Stomach (tissue), 9 donors: ENCODE results near the gene MATN1. TPM values are rescaled to one million over a fixed set of nuclear protein-coding genes. Genes with fewer than 3 reads are reported as not detected.

Experiments used
- DNase-seq, 2 donors: peaks; one replicate each; pipeline versions ENCODE4 v3.0.0 to v3.0.0-alpha.2; 2013 to 2019
- H3K27ac ChIP-seq, 5 donors: fragments of 200-600 bp in 4 of 5; sonication (generic) in 4 of 5; one replicate each; pipeline ENCODE4 v1.5.1; 2013 to 2019; ENCODE audit warnings: mild to moderate bottlenecking in 1 of 5, moderate library complexity in 1 of 5
- H3K27me3 ChIP-seq, 3 donors: fragments of 200-600 bp; sonication (generic); one replicate each; pipeline ENCODE4 v1.5.1; 2017 to 2019; ENCODE audit warnings: mixed run types in 1 of 3
- H3K36me3 ChIP-seq, 4 donors: fragments of 200-600 bp; sonication (generic); 1 replicate in 3 of 4; 2 replicates in 1 of 4; pipeline ENCODE4 v1.5.1; 2016 to 2019
- H3K4me1 ChIP-seq, 4 donors: fragments of 200-600 bp; sonication (generic); one replicate each; pipeline ENCODE4 v1.5.1; 2016 to 2019
- H3K4me3 ChIP-seq, 4 donors: fragments of 200-600 bp; sonication (generic) in 3 of 4; one replicate each; pipeline ENCODE4 v1.5.1; 2016 to 2019; ENCODE audit warnings: mild to moderate bottlenecking in 1 of 4
- H3K9me3 ChIP-seq, 4 donors: fragments of 200-600 bp; sonication (generic); one replicate each; pipeline ENCODE4 v1.5.1; 2016 to 2019
- EP300 ChIP-seq: sonication (generic); formaldehyde crosslinking; IDR thresholded peaks from one replicate; pipeline ENCODE4 v1.6.1; 2017; ENCODE audit warnings: antibody characterized with exemption
- POLR2A ChIP-seq, 4 donors: fragments of 450-650 bp; IDR thresholded peaks; one replicate each; pipeline ENCODE4 v1.6.1; 2016; ENCODE audit warnings: antibody characterized with exemption in 4 of 4, control low read depth in 2 of 4, mild to moderate bottlenecking in 1 of 4, moderate library complexity in 1 of 4
- POLR2AphosphoS5 ChIP-seq, 3 donors: sonication (generic); formaldehyde crosslinking; IDR thresholded peaks; one replicate each; pipeline ENCODE4 v1.6.1; 2016; ENCODE audit warnings: antibody characterized with exemption in 3 of 3
- WGBS, 5 donors: extraction: QIAGEN DNeasy Blood & Tissue Kit in 3 of 5; methylation state at CpG; one replicate each; pipeline versions ENCODE4 v1.1.5 to v1.1.7; 2013 to 2018; 5-methylcytosine and 5-hydroxymethylcytosine counted together
- intact Hi-C: fragments of 100-400 bp; cut with DNase I; formaldehyde crosslinking; loops from one replicate; pipeline ENCODE4 v1.15.1; 2023; ENCODE audit warnings: low total_unique reads
- polyA plus RNA-seq, 3 donors: library from polyadenylated mRNA; stranded (reverse); fragments of 200-250 nt; gene quantifications; one replicate each; pipeline ENCODE4 v1.2.3, GENCODE V29; 2013
- total RNA-seq, 5 donors: library from RNA; depleted of rRNA; stranded (reverse); fragments of >200 nt; gene quantifications; one replicate each; pipeline versions ENCODE4 v1.1.0 to v1.2.3, GENCODE V29; 2014 to 2016
- TF ChIP-seq, protein P1 (sequence below), 7 experiments: fragments of 450-650 bp in 4 of 7; fragments of 200-600 bp in 3 of 7; sonication (generic) in 3 of 7; IDR thresholded peaks; one replicate each; pipeline ENCODE4 v1.5.1; 2016 to 2019; ENCODE audit warnings: antibody characterized with exemption in 7 of 7, control low read depth in 2 of 7, mild to moderate bottlenecking in 1 of 7
- donor health status: healthy with polysubstance abuse.
- donor health status: Bipolar disorder and iron deficiency.
- donor health status: healthy.

The MATN1 gene
- total and polyA plus RNA-seq, 8 donors = 1.7 TPM; not detected in 7

DNA sequence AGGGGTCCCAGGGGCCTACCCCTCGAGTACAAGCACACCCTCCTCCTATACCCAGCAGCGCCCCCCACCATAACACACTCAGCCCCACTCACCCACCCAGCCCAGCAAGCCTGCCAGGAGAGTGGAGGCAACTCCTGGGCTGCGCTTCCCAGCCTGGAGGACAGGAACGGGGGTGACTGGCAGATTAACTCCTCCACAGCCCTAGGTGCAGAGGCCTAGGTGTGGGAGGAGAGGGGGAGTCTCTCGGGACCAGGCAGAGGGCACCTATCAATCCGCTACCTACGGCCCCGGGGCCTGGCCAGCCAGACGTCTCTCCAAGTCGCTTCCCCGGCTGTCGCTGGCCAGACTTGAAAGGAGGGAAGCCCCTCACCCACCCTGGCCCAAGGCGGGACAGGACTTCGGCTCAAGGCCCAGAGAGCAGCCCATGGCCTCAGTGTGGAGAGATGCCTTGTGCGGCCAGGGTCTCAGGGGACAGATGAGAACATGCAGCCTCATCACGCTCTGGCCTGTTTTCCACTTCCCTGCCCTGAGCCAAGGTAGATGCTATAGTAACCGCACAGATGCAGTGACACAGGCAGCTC, 24.9 kb downstream of the MATN1 start:
- Histone ChIP-seq H3K4me3 (no peak overlapping the region), H3K36me3 (no peaks in the 10 kb centered on the region), H3K27me3 (peaks cover 0 to 16% (median 0%) of the 10 kb centered on the region in 3 donors), H3K4me1 (peaks cover 0 to 3% (median 0%) of the 10 kb centered on the region in 4 donors), H3K9me3 (no peaks in the 10 kb centered on the region), H3K27ac (no peak overlapping the region)
- intact Hi-C loops = no loop called here
- DNase-seq = peak in 1 of 2 donors; percentile 67
- 68 to 86% (median 78%) methylated on average over 6 to 17 of the region's 17 CpGs for WGBS, 5 donors
- TF ChIP-seq, protein P1, sequence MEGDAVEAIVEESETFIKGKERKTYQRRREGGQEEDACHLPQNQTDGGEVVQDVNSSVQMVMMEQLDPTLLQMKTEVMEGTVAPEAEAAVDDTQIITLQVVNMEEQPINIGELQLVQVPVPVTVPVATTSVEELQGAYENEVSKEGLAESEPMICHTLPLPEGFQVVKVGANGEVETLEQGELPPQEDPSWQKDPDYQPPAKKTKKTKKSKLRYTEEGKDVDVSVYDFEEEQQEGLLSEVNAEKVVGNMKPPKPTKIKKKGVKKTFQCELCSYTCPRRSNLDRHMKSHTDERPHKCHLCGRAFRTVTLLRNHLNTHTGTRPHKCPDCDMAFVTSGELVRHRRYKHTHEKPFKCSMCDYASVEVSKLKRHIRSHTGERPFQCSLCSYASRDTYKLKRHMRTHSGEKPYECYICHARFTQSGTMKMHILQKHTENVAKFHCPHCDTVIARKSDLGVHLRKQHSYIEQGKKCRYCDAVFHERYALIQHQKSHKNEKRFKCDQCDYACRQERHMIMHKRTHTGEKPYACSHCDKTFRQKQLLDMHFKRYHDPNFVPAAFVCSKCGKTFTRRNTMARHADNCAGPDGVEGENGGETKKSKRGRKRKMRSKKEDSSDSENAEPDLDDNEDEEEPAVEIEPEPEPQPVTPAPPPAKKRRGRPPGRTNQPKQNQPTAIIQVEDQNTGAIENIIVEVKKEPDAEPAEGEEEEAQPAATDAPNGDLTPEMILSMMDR (IDR thresholded peaks at IDR 0.05) = no peak
- TF ChIP-seq POLR2AphosphoS5 (IDR thresholded peaks at IDR 0.05) = no peak
- TF ChIP-seq POLR2A (IDR thresholded peaks at IDR 0.05) = no peak
- TF ChIP-seq EP300 = no peak

DNA sequence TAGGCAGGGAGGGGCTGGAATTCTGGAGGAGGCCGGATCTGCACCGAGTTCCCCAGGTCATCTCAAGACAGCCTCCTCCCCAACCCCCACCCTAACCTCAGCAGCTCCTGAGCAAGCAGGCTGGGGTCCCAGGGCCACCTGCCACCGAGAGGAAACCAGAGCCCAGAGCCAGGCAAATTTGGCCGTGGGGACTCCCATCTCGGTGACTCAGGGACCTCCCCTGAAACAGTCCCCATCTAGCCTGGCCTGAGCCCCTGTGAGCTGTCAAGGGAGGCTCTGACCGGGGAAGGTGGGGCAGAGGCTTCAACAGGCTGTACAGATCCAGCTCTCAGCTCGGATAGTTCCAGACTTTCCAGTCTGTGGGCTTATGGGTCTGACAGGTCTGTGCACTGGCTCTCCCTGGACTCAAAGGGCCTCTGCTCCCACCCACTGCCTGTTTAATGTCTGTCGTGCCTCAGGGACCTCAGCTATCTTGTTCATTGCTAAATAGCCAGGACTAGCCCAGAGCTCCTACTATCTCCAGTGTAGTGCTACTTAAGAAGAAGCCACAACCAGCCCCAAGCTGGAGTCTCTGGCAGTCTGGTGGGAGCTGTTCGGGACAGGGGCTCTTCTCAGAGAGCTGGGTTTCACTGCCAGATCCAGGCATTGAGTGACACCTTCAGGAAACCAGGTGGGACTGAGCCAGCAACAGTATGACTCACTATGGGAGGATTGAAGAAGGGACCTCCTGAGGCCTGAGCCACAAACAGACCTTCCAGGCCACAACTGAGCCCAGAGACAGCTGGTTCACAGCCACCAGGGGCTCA, 25.6 kb downstream of the MATN1 start:
- Histone ChIP-seq H3K27ac (no peak overlapping the region), H3K9me3 (no peaks in the 10 kb centered on the region), H3K4me3 (no peak overlapping the region), H3K4me1 (peaks cover 0 to 3% (median 0%) of the 10 kb centered on the region in 4 donors), H3K27me3 (peaks cover 0 to 22% (median 0%) of the 10 kb centered on the region in 3 donors), H3K36me3 (no peaks in the 10 kb centered on the region)
- intact Hi-C loops = no loop called here
- TF ChIP-seq EP300 (no peak), POLR2A (IDR thresholded peaks at IDR 0.05) (no peak), POLR2AphosphoS5 (IDR thresholded peaks at IDR 0.05) (no peak)
- TF ChIP-seq, protein P1 (IDR thresholded peaks at IDR 0.05) = no peak
- DNase-seq = no peak
- 49 to 63% (median 53%) methylated on average over 4 to 9 of the region's 9 CpGs for WGBS, 5 donors

DNA sequence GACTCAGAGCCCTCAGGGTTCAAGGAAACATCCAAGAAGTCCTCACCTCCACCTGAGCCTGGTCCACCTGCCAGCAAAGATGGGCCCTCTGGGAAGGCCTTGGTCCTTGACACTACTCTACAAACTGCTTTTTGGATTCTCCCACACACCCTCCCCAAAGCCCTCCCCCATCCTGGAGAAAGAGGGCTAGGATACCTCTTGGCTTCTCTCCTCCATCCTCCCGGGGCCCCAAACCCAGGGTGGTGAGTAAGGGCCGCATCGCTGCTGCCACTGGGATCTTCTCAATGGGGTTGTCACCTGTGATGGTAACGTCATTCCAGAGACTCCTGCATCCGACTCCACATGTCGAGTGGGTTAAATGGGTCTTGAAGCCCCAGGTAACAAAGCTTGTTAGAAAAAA, 26.6 kb downstream of the MATN1 start:
- TF ChIP-seq EP300 = no peak
- intact Hi-C loops = no loop called here
- H3K36me3 ChIP-seq = no peaks in the 10 kb centered on the region
- H3K4me1 ChIP-seq = peaks cover 0 to 3% (median 0%) of the 10 kb centered on the region in 4 donors
- H3K9me3 ChIP-seq = no peaks in the 10 kb centered on the region
- no peak overlapping the region for H3K4me3 ChIP-seq
- DNase-seq = no peak
- 86 to 95% (median 88%) methylated on average over 6 of the region's 6 CpGs for WGBS, 5 donors
- H3K27ac ChIP-seq = no peak overlapping the region
- peaks cover 0 to 22% (median 0%) of the 10 kb centered on the region in 3 donors for H3K27me3 ChIP-seq

DNA sequence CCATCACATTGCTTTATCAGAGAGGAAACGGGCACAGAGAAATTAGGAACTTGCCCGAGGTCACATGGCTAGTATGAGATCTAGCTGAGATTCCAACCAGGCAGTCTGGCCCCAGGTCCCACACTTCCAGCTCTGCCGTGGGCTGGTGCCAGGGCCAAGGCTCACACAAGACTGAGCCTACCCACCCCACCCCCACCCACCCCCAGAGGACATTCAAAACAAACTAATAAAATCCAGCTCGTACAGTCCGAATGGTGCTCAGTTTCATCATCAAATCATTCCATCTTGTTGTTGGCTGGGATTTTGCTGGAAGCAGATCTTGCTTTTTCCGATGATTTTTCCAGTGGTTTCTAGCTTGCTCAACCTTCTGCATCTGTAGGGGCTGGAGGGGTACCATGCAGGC, 27.9 kb downstream of the MATN1 start:
- no peak for TF ChIP-seq POLR2A (IDR thresholded peaks at IDR 0.05)
- no peak for TF ChIP-seq EP300
- TF ChIP-seq, protein P1 (IDR thresholded peaks at IDR 0.05) = no peak
- TF ChIP-seq POLR2AphosphoS5 (IDR thresholded peaks at IDR 0.05) = no peak
- no peak overlapping the region for H3K27ac ChIP-seq
- intact Hi-C loops = no loop called here
- no peak overlapping the region for H3K4me3 ChIP-seq
- 44 to 62% (median 52%) methylated on average over 6 of the region's 6 CpGs for WGBS, 5 donors
- DNase-seq = no peak
- no peaks in the 10 kb centered on the region for H3K4me1 ChIP-seq
- no peaks in the 10 kb centered on the region for H3K36me3 ChIP-seq
- H3K9me3 ChIP-seq = no peaks in the 10 kb centered on the region
- H3K27me3 ChIP-seq = peaks cover 0 to 30% (median 0%) of the 10 kb centered on the region in 3 donors
